HG03469 (cell line): ENCODE measurements around the gene SRPK3.
"Not testable (repeated sequence)": the region's sequence is repeated elsewhere in the genome, so short reads cannot be mapped to it uniquely, and the experiment has no call there.

Experiments used
- ATAC-seq: cut with Tn5 transposase; IDR thresholded peaks from one replicate; pipeline ENCODE4 v1.9.1; 2021; ENCODE audit warnings: mild to moderate bottlenecking, moderate library complexity, moderate number of reproducible peaks; ENCODE audit not compliant: unreplicated experiment

SRPK3 gene

DNA sequence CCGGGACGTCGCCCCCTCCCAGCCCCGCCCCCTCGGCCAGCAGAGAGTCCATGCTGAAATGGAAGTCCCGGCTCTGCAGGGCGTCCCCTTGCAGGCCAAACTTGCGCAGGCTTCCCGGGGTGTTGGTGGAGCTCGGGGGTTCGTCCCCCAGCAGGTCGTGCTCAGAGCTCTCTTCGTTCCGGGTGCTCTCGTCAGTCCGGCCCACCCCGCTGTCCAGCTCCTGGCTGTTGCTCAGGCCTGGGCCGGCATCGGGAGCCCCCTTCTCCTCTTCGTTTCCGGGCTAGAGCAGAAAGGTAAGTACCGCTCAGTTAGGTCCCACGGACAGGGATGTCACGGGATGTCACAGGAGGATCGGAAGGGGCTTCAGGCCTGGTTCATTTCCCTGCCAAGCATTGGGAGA lies 23.8 kb downstream of the SRPK3 start:
- no peak for ATAC-seq

- ATAC-seq = no peak
Measured at GRCh38 chrX:153805436-153805835, 24.6 kb downstream of the SRPK3 start.

- ATAC-seq = no peak
Measured at GRCh38 chrX:153806999-153807575, 26.2 kb downstream of the SRPK3 start.

- ATAC-seq = no peak
Measured at GRCh38 chrX:153807976-153808375, 27.1 kb downstream of the SRPK3 start.

DNA sequence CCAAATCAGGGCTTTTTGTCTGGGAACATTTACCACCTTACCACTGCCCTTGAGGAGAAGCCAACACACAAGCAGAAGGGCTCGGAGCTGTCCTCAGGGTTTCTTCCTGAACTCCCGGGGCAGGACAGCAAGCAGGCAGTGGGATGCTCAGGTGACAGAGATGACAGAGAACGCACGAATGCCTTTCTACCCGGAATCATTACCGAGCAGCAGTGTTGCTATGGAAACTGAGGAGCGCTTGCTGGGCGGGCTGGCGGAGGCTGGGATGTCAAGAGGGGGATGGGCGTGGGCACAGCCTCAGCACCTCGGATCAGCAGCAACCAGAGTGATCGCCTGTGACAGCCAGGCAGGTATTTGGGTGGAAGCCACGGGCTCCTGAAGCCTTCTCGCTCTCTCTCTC lies 31.4 kb downstream of the SRPK3 start:
- no peak for ATAC-seq

DNA sequence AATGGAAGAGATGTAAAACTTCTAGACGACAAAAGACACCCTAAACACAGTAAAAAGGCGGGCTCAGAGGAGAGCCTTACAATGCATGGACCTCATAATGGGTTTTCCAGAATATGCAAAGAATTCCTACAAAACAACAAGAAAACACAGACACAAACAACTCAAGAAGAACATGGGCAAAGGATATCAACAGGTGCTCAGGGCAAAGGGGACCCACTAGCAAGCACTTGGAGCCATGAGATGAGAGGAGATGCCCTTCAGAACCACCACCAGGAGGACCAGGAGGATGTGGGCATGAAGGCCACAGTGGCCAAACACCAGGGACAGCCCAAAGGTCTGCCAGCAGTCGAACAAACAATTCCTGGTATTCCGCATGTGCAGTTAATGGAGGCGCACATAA lies 32.3 kb downstream of the SRPK3 start:
- no peak for ATAC-seq

DNA sequence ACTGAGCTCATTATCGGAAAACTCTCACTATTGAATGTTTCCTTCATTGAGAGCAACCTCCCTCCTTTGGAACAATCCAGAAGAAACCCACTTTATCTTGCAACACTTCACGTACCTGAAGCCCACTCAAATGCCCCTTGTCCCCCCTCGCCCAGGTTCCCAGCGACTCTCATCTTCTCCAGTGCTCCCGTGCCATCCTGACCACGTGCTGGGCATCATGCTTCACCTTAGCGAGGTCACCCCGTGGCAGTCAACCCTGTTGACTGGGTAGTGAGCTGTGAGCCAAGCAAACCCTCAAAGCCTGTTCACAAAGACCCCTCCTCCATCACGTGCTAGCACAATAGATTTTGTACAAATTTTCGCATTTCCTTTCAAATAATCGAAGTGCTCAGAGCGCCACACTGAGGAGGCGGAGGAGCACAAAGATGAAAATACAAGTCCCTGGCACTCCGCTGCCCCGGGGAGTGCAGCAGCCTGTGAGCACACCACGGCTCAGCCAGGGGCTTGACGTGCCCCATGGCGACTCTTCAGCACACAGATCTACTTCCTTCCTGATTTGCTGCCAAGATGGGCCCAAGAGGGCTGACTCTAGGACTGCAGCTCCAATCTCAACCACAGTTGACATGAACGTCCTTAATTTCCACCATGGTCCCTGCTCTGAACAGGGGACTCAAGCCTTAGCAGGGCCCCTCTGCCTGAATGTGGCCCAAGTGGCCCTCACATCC lies 33.9 kb downstream of the SRPK3 start:
- no peak for ATAC-seq

DNA sequence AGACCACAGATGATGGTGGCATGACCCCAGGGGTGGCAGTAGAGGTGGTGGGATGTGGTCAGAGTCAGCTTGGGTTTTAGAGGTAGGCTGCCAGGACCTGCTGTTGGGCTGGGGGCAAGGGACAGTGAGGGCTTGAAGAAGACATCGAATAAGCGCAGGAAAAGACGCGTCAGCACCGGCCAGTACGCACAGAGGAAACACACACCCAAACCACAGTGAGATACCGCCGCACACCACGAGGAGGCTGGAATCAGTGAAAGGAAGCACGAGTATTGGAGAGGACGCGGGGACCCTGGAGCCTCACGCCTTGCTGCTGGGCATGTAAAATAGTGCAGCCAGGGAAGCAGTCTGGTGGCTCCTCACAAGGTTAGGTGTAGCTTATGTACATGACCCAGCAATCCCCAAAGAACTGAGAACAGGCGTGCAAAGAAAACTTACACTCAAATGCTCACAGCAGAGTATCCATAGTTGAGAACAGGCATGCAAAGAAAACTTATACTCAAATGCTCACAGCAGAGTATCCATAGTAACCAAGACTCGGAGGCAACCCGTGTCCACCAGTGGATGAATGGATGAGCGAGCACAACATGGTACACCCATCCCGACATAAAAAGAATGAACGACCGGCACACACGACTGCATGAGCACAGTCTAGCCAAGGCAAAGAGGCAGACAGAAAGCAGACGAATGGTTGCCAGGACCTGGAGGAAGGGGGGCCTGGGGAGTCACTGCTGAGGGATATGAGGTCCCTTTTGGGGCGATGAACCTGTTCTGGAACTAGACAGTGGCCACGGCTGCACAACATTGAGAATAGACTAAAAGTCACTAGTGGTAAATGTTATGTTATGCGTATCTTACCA lies 36.2 kb downstream of the SRPK3 start:
- no peak for ATAC-seq

GRCh38 chrX:153818064-153818463 lies 37.2 kb downstream of the SRPK3 start:
- ATAC-seq = not testable (repeated sequence)

DNA sequence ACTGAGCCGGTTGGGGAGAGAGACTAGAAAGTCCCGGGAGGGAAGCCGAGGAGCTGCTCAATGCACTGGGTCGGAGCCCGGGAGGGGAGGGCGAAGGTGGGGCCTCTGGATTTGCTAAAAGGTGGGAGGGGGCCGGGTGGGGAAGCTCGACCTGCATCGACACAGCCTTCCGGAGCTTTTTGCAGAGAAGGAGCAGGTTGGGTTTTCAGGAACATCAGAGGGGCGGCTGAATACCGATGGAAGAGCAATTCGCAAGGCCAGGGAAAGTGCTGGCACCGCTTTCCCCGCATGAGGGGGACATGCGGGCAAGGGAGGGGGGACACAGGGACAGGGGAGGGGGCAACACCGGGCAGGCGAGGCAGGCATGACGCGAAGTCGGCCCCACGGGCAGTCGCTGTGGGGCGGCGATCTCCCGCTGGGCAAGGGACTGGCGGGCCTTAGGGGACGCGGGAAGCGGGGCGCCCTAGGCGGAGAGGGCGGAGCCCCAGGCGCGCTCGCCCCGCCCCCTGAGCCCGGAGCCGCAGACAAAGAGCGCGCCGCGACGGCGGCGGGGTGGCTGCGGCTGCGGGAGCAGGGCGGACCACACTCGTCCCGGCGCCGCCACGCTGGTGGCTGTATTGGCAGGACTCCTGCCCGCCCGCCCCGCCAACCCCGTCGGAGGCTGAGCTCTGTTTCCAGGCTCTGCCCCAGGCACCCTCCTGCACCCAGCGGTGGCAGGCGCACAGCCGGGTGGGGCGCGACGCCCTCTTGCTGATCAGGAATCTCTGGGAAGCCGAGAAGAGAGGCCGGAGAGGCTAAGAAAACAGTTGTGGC lies 37.9 kb downstream of the SRPK3 start:
- no peak for ATAC-seq

DNA sequence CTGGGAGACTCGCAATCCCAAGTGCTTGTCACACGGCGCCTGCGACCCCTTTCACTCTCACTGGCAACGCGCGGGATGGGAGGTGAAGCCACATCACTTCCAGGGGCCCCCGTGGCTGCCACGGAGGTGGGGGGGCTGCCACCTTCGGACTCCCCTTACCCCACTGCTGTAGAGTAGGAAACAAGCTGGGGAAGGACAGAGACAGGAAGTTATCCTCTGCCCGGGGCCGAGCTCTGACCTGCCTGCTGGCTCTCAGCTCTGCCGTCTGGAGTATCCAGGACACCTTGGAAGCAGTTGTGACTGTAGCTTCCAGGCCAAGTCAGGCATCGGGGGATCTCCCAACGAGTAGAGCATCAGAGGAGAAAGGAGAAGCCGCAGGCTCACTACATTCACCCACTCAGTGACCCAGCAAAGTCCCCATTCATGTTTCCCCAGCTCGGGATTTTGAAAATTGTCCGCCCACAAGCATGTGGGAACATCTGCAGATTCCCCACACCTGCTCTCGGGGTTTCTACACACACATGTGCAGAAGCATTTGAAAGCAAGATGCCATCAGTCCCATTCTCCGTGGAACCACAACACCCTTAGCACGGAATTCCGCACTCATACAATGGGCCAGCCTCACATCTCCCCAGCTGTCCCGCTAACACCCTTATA lies 38.7 kb downstream of the SRPK3 start:
- no peak for ATAC-seq

GRCh38 chrX:153820601-153821000 lies 39.8 kb downstream of the SRPK3 start:
- no peak for ATAC-seq

DNA sequence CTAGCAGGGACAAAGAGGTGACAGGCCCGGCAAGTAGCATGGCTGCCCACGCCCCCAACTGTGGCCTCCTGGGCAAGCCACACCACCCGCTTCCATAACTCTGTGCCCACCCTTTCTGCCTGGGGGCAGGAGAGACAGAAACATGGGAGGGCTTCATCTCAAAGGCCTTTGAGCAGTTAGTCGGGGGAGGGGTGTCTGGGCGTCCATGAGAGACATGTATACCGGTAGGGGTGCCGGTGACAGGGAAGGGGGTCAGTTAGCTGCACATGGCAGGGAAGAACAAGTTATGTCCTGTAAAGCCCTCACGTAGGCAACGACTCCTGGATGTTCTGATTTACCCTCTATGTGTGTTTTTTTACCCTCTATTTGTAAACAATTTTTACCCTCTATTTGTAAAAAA lies 40.2 kb downstream of the SRPK3 start:
- ATAC-seq = no peak

DNA sequence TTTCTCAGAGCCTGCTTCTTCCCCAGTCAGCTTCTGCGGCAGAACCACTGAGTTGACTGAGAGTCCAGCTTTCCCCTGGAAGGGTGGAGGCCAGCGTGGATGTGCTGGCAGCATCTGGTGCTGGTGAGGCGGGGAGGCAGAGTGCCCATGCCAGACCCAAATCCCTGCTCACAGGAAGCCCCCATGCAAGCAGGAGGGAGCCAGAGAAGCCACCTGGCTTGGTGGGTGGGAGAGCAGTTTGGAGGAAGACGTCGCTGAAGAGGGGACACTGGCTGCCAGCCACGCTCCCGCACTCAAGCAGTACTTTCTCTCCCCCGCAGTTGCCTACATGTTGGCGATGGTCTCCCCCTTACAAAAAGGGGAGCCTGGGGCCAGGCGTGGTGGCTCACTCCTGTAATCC lies 43.5 kb downstream of the SRPK3 start:
- no peak for ATAC-seq

- ATAC-seq = no peak
Measured at GRCh38 chrX:153825042-153825441, 44.2 kb downstream of the SRPK3 start.

- no peak for ATAC-seq
Measured at GRCh38 chrX:153827016-153827415, 46.2 kb downstream of the SRPK3 start.

GRCh38 chrX:153827903-153828302 lies 47.1 kb downstream of the SRPK3 start:
- ATAC-seq = no peak

DNA sequence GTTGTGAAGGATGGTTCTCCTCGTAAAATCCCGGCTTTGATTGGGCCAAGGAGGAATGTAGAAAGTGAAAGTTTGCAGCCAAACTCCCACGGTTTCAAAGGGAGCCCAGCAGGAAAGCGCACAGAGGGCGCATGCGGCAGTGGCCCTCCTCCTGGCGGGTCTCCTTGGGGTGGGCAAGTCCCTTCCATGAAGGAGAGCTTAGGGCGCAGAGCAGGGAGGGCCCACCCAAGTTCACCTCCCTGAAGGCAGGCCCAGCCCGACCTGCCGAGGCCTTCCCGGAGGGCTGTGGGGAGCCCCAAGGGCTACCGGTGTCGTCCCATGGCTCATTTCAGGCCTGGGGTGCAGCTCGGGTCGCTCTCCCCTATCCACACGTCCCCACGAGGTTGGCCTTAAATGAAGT lies 47.5 kb downstream of the SRPK3 start:
- ATAC-seq = no peak

GRCh38 chrX:153828723-153829548 lies 48.1 kb downstream of the SRPK3 start:
- ATAC-seq = no peak

- no peak for ATAC-seq
Measured at GRCh38 chrX:153829549-153829798, 48.6 kb downstream of the SRPK3 start.
